NB4 (cell line): ENCODE results near the gene ADD1.

Source experiments
- CTCF ChIP-seq: IDR thresholded peaks from one replicate; pipeline ENCODE4 v1.5.1; 2012; ENCODE audit warnings: low read depth, low read length
- MAX ChIP-seq: IDR thresholded peaks from 2 replicates; pipeline ENCODE4 v1.6.1; 2011; ENCODE audit warnings: low read depth, low read length
- POLR2A ChIP-seq: IDR thresholded peaks from 2 replicates; pipeline ENCODE4 v1.6.1; 2011; ENCODE audit warnings: mild to moderate bottlenecking; ENCODE audit not compliant: insufficient read length; ENCODE audit errors: extremely low read depth

GRCh38 chr4:2862528-2862927 lies 18.9 kb downstream of the ADD1 start:
- TF ChIP-seq CTCF (no peak), POLR2A (no peak), MAX (no peak)
